Transverse colon (tissue), 4 donors: Measurements from ENCODE around the gene TOMM22.

Experiments used
- EP300 ChIP-seq: sonication (generic); formaldehyde crosslinking; IDR thresholded peaks from one replicate; pipeline ENCODE4 v1.6.1; 2017; ENCODE audit warnings: antibody characterized with exemption, low read depth
- POLR2A ChIP-seq: fragments of 450-650 bp; IDR thresholded peaks from one replicate; pipeline ENCODE4 v1.6.1; 2016; ENCODE audit warnings: antibody characterized with exemption, mild to moderate bottlenecking, moderate library complexity
- POLR2AphosphoS5 ChIP-seq, 3 donors: sonication (generic); formaldehyde crosslinking; IDR thresholded peaks; one replicate each; pipeline ENCODE4 v1.6.1; 2016; ENCODE audit warnings: antibody characterized with exemption in 3 of 3
- TF ChIP-seq, protein P1 (sequence below), 5 experiments: fragments of 200-600 bp in 3 of 5; fragments of 450-650 bp in 2 of 5; sonication (generic) in 3 of 5; IDR thresholded peaks; 1 replicate in 2 of 5; 2 replicates in 3 of 5; pipeline ENCODE4 v1.5.1; 2016 to 2017; ENCODE audit warnings: antibody characterized with exemption in 5 of 5, inconsistent platforms in 3 of 5, mild to moderate bottlenecking in 2 of 5, moderate library complexity in 1 of 5

- TF ChIP-seq POLR2AphosphoS5 (IDR thresholded peaks at IDR 0.05) (no peak), EP300 (no peak), POLR2A (no peak)
- TF ChIP-seq, protein P1, sequence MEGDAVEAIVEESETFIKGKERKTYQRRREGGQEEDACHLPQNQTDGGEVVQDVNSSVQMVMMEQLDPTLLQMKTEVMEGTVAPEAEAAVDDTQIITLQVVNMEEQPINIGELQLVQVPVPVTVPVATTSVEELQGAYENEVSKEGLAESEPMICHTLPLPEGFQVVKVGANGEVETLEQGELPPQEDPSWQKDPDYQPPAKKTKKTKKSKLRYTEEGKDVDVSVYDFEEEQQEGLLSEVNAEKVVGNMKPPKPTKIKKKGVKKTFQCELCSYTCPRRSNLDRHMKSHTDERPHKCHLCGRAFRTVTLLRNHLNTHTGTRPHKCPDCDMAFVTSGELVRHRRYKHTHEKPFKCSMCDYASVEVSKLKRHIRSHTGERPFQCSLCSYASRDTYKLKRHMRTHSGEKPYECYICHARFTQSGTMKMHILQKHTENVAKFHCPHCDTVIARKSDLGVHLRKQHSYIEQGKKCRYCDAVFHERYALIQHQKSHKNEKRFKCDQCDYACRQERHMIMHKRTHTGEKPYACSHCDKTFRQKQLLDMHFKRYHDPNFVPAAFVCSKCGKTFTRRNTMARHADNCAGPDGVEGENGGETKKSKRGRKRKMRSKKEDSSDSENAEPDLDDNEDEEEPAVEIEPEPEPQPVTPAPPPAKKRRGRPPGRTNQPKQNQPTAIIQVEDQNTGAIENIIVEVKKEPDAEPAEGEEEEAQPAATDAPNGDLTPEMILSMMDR (IDR thresholded peaks at IDR 0.05): no peak
Observed at GRCh38 chr22:38638216-38638615, 43.5 kb upstream of the TOMM22 start.
